ENCODE measurements around the gene ANKLE1.

GRCh38 chr19:17266975-17267788, 14.5 kb upstream of the ANKLE1 start, which contains the start of gene BABAM1:
- TF ChIP-seq, protein P1, sequence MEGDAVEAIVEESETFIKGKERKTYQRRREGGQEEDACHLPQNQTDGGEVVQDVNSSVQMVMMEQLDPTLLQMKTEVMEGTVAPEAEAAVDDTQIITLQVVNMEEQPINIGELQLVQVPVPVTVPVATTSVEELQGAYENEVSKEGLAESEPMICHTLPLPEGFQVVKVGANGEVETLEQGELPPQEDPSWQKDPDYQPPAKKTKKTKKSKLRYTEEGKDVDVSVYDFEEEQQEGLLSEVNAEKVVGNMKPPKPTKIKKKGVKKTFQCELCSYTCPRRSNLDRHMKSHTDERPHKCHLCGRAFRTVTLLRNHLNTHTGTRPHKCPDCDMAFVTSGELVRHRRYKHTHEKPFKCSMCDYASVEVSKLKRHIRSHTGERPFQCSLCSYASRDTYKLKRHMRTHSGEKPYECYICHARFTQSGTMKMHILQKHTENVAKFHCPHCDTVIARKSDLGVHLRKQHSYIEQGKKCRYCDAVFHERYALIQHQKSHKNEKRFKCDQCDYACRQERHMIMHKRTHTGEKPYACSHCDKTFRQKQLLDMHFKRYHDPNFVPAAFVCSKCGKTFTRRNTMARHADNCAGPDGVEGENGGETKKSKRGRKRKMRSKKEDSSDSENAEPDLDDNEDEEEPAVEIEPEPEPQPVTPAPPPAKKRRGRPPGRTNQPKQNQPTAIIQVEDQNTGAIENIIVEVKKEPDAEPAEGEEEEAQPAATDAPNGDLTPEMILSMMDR (IDR thresholded peaks at IDR 0.05): peak in 2 of 3 donors; percentile 8 to 20
- TF ChIP-seq POLR2A (IDR thresholded peaks at IDR 0.05): peak; percentile 22
- peak in 2 of 3 donors; percentile 69 to 84 for TF ChIP-seq POLR2AphosphoS5 (IDR thresholded peaks at IDR 0.05)
